Measurements from ENCODE around the gene MBD2. TPM values are rescaled to one million over a fixed set of nuclear protein-coding genes. Genes with fewer than 3 reads are reported as not detected.

MBD2 gene
- total and polyA plus RNA-seq, 2 donors (not counting 1 experiment from before 2014, with no cell fraction given): 53.0 to 134 TPM

DNA sequence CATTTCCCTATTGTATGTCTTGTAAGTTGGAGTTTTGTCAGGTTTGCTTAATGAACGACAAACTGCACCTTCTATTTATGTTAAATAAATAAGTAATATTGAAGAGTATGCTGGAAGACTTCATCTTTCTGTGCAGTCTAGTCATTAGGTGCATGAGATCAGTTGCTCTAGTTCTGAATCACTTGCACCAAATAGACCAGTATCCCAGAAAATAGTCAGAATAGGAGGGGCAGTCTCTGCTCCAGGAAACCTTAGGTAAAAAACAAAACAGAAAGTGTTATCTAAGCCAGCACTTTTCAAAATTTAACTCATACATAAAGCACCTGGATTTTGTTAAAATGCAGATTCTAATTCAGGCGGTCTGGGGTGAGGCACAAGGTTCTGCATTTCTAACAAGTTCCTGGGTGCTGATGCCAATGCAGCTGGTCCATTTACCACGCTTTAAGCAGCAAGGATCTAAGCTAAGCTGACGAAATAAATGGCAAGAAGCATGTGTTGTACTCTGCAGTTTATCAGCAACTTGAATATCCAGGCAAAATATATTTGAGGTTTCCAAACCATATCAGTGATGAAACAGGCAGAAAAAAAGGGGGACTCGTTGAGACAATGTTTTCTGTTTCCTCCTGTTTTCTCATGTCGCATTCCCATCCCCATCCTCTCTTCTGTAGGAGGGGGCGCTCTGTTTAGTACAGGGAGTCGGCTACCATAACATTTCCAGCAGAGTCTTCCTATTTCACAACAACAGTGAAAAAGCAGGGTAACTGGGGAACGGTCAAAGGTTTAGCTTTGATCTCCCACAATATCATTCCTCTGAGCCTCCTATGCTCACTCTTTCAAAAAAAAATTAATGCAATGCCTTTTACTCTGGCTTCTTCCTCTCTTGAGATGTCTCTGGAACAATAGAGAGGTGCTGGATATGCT lies 106.4 kb downstream of the MBD2 start:
- intact Hi-C loops (cut with micrococcal nuclease): no loop called here
- H3K27me3 Mint-ChIP-seq: peaks cover 31% of the 10 kb centered on the region
- H3K4me1 Mint-ChIP-seq: peaks cover 2% of the 10 kb centered on the region
- H4K20me1 ChIP-seq (ENCODE audit: control insufficient read depth, insufficient read depth, low read length, poor library complexity, severe bottlenecking): no peaks in the 10 kb centered on the region
- H3K79me2 ChIP-seq (ENCODE audit: control insufficient read depth, insufficient read depth, low read length): no peaks in the 10 kb centered on the region
- ATAC-seq (ENCODE audit: low read depth) (no peak), DNase-seq (no peak)
- peaks cover 4 to 5% of the 10 kb centered on the region in 2 donors for H3K4me1 ChIP-seq (ENCODE audit: control insufficient read depth in 2 of 2, insufficient read depth in 2 of 2, low read length in 2 of 2)
- H3K27ac Mint-ChIP-seq: no peak overlapping the region
- H3K9me3 ChIP-seq (ENCODE audit: control extremely low read depth in 1 of 3, control insufficient read depth in 2 of 3, insufficient read depth in 1 of 3, low read length in 2 of 3): no peaks in the 10 kb centered on the region
- no peak overlapping the region for H3K4me2 ChIP-seq (replicated peaks; ENCODE audit: low read depth, low read length, poor library complexity, severe bottlenecking)
- H3K36me3 ChIP-seq (replicated peaks in 1 of 2; ENCODE audit: control extremely low read depth in 1 of 2, control insufficient read depth in 1 of 2, extremely low read depth in 1 of 2, insufficient read depth in 2 of 2, low read length in 1 of 2): no peaks in the 10 kb centered on the region
- H3K27ac ChIP-seq (ENCODE audit: low read length in 2 of 2): no peak overlapping the region
- ChIA-PET CTCF (interaction anchor here (0.9 to 1.6 kb wide), 3 partner anchors 8 to 12 kb away, joined by 5 to 6 read pairs (median 5); no protein-coding TSS in a partner anchor), POLR2A (no interaction called here)
- WGBS (ENCODE audit: insufficient coverage): 100% methylated on average over 2 of the region's 9 CpGs
- H2AFZ ChIP-seq (ENCODE audit: insufficient read depth, low read depth, low read length, poor library complexity, severe bottlenecking): no peak overlapping the region
- no peak for TF ChIP-seq EZH2 (IDR thresholded peaks at IDR 0.05; ENCODE audit: borderline replicate concordance, insufficient read depth, low read depth, low read length, poor library complexity, severe bottlenecking)
- TF ChIP-seq, protein P1, sequence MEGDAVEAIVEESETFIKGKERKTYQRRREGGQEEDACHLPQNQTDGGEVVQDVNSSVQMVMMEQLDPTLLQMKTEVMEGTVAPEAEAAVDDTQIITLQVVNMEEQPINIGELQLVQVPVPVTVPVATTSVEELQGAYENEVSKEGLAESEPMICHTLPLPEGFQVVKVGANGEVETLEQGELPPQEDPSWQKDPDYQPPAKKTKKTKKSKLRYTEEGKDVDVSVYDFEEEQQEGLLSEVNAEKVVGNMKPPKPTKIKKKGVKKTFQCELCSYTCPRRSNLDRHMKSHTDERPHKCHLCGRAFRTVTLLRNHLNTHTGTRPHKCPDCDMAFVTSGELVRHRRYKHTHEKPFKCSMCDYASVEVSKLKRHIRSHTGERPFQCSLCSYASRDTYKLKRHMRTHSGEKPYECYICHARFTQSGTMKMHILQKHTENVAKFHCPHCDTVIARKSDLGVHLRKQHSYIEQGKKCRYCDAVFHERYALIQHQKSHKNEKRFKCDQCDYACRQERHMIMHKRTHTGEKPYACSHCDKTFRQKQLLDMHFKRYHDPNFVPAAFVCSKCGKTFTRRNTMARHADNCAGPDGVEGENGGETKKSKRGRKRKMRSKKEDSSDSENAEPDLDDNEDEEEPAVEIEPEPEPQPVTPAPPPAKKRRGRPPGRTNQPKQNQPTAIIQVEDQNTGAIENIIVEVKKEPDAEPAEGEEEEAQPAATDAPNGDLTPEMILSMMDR (IDR thresholded peaks at IDR 0.05): no peak
- peaks cover 0 to 5% (median 0%) of the 10 kb centered on the region in 4 experiments for H3K27me3 ChIP-seq (replicated peaks in 1 of 4; ENCODE audit: control extremely low read depth in 1 of 4, control insufficient read depth in 3 of 4, insufficient read depth in 4 of 4, low read length in 3 of 4)
- no peak overlapping the region for H3K4me3 ChIP-seq (ENCODE audit: control extremely low read depth in 1 of 5, extremely low read depth in 1 of 5, insufficient read depth in 1 of 5, low read depth in 2 of 5, low read length in 4 of 5)
- H3K9ac ChIP-seq (ENCODE audit: low read length): no peak overlapping the region
- no peak overlapping the region for H3K4me3 Mint-ChIP-seq
- H3K9me3 Mint-ChIP-seq (ENCODE audit: insufficient read depth): no peaks in the 10 kb centered on the region
